Neural crest cell (in vitro differentiated cells): ENCODE measurements around the gene XCL2. TPM values are rescaled to one million over a fixed set of nuclear protein-coding genes. Genes with fewer than 3 reads are reported as not detected.

ENCODE experiments used
- DNase-seq: peaks from one replicate; pipeline ENCODE4 v3.0.0; 2021; ENCODE audit warnings: low read depth, mixed read lengths, low spot score
- H3K27ac Mint-ChIP-seq: one replicate; pipeline ENCODE4 v1.8.0; 2021; ENCODE audit warnings: mild to moderate bottlenecking, mixed read lengths; ENCODE audit not compliant: unreplicated experiment
- H3K27me3 Mint-ChIP-seq: 2 replicates; pipeline ENCODE4 v1.8.0; 2021; ENCODE audit warnings: low read depth, mild to moderate bottlenecking, mixed read lengths
- H3K36me3 Mint-ChIP-seq: 2 replicates; pipeline ENCODE4 v1.8.0; 2021; ENCODE audit warnings: low read depth, mild to moderate bottlenecking, mixed read lengths
- H3K4me1 Mint-ChIP-seq: 2 replicates; pipeline ENCODE4 v1.8.0; 2021; ENCODE audit warnings: mixed read lengths
- H3K4me3 Mint-ChIP-seq: one replicate; pipeline ENCODE4 v1.8.0; 2021; ENCODE audit warnings: mild to moderate bottlenecking, mixed read lengths
- H3K9me3 Mint-ChIP-seq: 2 replicates; pipeline ENCODE4 v1.8.0; 2021; ENCODE audit warnings: mixed read lengths
- CTCF ChIP-seq: fragments of 200-600 bp; sonication (generic); conservative IDR thresholded peaks from 2 replicates; pipeline ENCODE4 v1.5.0; 2021; ENCODE audit warnings: antibody characterized with exemption, mild to moderate bottlenecking
- total RNA-seq: library from RNA; stranded (reverse); gene quantifications from 2 replicates; pipeline ENCODE4 v1.2.1, GENCODE V29; 2021

Gene XCL2
- total RNA-seq, 1 donor from 2014 or later: not detected

DNA sequence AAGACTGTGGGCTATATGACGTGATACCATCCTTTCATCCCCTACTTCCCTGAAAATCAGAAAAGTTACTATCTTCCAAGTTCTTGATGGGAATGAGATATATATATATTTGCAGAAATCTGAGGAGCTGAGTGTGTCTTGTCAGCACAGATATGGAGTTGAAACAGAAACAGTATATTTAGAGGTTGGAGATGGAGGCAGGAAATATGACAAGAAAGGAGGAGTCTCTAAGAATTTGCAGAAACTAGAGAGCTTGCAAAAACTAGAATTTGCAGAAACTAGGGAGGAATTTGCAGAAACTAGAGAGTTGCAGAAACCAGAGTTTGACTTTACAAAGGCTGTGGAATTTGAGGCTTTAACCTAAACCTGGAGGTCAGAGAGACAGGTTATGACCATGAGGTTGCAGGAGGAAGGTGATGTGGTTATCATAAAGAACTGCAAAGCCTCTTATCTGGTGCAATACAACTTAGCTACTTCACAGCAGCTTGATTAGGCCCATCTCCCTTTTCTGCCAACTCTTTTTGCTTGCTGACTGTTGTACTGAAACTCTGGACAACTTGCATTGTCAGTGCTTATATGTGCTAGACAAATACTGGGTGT, 22.3 kb downstream of the XCL2 start:
- no peak for DNase-seq
- peaks cover 10% of the 10 kb centered on the region for H3K36me3 Mint-ChIP-seq
- no peak overlapping the region for H3K27ac Mint-ChIP-seq
- no peaks in the 10 kb centered on the region for H3K27me3 Mint-ChIP-seq
- peaks cover 10% of the 10 kb centered on the region for H3K9me3 Mint-ChIP-seq
- H3K4me3 Mint-ChIP-seq: no peak overlapping the region
- peaks cover 6% of the 10 kb centered on the region for H3K4me1 Mint-ChIP-seq
- no peak for TF ChIP-seq CTCF

- Mint-ChIP-seq H3K27ac (no peak overlapping the region), H3K36me3 (peaks cover 10% of the 10 kb centered on the region), H3K9me3 (peaks cover 10% of the 10 kb centered on the region), H3K4me3 (no peak overlapping the region), H3K27me3 (no peaks in the 10 kb centered on the region), H3K4me1 (peaks cover 6% of the 10 kb centered on the region)
- no peak for DNase-seq
- no peak for TF ChIP-seq CTCF
Measured at GRCh38 chr1:168520832-168521231, 23.0 kb downstream of the XCL2 start.

DNA sequence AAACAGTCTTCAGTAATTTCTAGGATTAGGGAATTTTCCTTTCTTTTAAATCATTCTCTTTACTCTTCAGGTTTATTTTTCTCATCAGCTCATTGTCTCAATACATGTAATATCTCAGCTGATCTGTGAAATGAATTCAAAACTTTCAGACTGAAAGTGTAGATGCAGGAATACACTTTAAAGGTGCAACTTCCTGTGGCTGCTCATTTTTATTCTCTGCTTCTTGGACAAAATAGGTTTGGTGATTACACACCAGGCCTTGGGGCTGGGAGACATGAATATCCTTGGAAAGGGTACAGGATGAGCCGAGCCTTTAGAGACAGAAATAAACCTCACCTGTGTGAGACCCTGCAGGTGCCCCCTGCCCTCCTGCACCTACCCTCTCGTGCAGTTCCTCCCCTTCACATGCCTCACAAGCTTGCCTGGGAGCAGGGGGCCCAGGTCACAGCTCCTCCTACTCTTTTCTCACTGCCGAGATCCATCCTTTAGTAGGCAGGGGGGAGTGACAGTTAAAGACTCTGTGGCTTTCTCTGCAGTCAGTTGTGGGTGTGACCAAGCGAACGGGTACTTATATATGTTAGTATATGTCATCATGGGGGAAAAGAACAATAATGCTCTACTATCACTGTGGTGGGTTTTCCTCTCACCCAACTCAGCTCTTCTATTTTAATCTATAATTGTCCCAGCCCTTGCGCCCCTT, 23.6 kb downstream of the XCL2 start:
- Mint-ChIP-seq H3K9me3 (peaks cover 10% of the 10 kb centered on the region), H3K27ac (no peak overlapping the region), H3K4me3 (no peak overlapping the region), H3K36me3 (peaks cover 10% of the 10 kb centered on the region), H3K4me1 (peaks cover 6% of the 10 kb centered on the region), H3K27me3 (no peaks in the 10 kb centered on the region)
- DNase-seq: no peak
- TF ChIP-seq CTCF: no peak

GRCh38 chr1:168518813-168519212, 25.0 kb downstream of the XCL2 start:
- no peak for TF ChIP-seq CTCF
- DNase-seq: no peak
- Mint-ChIP-seq H3K4me3 (no peak overlapping the region), H3K27ac (no peak overlapping the region), H3K36me3 (peaks cover 7% of the 10 kb centered on the region), H3K9me3 (peaks cover 5% of the 10 kb centered on the region), H3K4me1 (peaks cover 6% of the 10 kb centered on the region), H3K27me3 (no peaks in the 10 kb centered on the region)

DNA sequence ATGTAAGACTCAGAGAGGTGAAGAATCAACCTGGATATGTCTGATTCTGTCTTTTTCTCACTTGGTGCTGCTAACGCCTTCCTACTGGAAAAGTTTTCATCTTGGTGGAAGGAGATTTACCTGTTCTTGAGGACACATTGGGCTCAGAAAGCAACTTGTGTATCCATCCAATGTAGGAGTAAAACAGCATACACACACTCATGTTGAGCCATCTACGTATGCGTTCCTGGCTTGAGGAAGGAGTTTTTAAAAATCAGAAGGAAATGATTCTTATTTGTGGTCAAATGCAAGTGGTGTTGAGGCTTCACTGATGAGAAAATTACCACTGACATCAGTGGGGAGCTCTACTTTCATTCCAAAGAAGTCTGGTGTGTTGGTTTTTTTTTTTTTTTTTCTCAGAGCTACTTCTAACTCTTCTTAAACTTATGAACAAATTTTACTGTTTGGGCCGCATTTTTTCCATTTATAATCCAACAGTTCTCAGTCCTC, 25.6 kb downstream of the XCL2 start:
- no peak overlapping the region for H3K27ac Mint-ChIP-seq
- no peak overlapping the region for H3K4me3 Mint-ChIP-seq
- no peak for DNase-seq
- no peak for TF ChIP-seq CTCF
- no peaks in the 10 kb centered on the region for H3K27me3 Mint-ChIP-seq
- H3K4me1 Mint-ChIP-seq: peaks cover 6% of the 10 kb centered on the region
- peaks cover 3% of the 10 kb centered on the region for H3K9me3 Mint-ChIP-seq
- H3K36me3 Mint-ChIP-seq: peaks cover 6% of the 10 kb centered on the region
